ENCODE results near the gene ZNF385D. TPM values are rescaled to one million over a fixed set of nuclear protein-coding genes. Genes with fewer than 3 reads are reported as not detected.

Gene ZNF385D
- polyA plus RNA-seq, 12 donors = 23.1 to 51.8 (median 33.4) TPM; not detected in 1

- DNase-seq = peak; percentile 53
Measured at GRCh38 chr3:21691036-21691435, 60.0 kb downstream of the ZNF385D start.

GRCh38 chr3:21682206-21682605 lies 68.8 kb downstream of the ZNF385D start:
- no peak for DNase-seq

- no peak for DNase-seq
Measured at GRCh38 chr3:21673393-21673792, 77.6 kb downstream of the ZNF385D start.

DNA sequence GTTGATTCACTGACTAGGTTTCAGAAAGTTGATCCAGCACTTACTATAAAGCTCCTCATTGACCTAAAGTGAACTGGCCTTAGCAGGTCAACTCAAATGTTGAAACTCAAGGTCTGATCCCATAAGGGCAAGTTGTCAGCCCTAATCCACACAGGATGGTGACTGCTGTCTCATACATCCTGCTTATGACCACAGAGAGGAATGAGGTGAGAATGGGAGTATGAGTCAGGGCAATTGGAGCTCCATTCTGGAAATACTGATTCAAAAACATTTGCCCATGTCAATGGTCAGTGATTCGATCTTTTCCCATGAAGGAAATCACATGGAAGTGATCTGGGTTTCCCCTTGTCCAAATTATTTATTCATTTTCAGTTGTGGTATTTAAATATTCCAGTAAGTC lies 78.7 kb downstream of the ZNF385D start:
- DNase-seq = no peak

DNA sequence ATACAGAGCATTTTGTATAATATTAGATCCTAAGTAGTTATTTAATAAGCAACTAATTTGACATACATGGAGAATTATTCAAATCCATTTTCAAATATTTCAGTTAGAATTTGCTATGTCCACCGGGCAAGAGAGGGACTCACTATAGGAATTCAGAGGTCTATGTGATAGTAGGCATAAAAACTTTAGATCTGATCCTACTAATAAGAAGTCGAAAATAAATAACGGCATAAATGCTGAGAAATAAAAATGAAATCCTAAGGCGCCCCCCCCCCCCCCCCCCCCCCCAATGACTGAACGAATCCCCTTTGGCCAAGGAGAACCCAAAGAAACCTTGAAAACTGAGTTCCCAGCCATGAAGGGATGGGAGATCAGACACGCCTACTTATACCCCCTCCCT lies 80.6 kb downstream of the ZNF385D start:
- no peak for DNase-seq

DNA sequence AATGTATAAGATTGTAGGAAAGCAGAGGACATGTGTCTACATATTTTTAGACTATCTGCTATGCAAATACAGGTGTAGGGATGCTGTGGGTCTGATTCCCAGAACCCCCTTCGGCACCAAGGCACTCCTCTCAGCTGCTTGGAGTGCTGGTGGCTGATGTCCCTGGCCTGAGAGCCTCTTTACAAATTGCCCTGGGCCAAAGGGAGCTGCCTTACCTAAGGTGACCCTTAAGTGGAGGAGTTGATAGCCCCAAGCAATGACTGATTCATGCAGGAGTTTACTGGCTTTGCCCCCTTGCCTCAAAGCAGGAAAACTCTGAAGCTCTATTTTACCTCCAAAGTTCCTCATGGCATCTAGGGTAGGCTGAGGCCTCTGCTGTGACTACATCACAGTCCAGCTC lies 83.0 kb downstream of the ZNF385D start:
- DNase-seq = no peak

DNA sequence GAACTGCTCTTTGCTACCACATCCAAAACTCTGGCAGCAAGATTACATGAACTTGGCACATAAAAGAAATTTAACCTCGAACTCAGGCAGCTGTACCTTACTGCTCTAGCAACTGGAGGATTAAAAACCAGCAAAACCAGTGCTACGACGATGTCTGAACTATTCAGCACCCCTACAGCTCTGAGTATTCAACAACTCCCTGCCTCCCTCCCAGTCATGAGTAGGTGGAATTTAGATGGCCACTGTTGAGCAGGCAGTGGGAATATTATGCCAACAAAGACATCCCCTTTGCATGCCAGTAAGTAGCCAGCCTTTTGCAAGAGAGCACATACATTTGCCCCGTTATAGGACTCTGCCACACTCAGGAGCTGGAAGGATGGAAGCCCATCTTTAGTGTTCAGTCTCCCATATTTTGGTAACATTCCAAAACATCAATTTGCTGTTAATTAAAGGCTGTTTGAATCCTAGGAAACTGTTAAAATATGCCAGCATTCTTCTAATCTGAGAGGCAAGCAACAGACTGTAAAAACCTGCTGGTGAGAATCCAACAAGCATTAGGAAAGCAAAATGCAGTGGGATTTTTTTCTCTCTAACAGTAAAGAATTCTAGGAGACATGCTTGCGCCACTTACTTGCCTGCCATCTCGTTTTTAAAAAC lies 85.4 kb downstream of the ZNF385D start:
- DNase-seq = no peak

- DNase-seq = no peak
Measured at GRCh38 chr3:21664996-21665395, 86.0 kb downstream of the ZNF385D start.

- no peak for DNase-seq
Measured at GRCh38 chr3:21662403-21662802, 88.6 kb downstream of the ZNF385D start.

GRCh38 chr3:21654662-21655061 lies 96.3 kb downstream of the ZNF385D start:
- no peak for DNase-seq

- DNase-seq = no peak
Measured at GRCh38 chr3:21654241-21654640, 96.8 kb downstream of the ZNF385D start.

GRCh38 chr3:21649519-21649918 lies 101.5 kb downstream of the ZNF385D start:
- DNase-seq = no peak

DNA sequence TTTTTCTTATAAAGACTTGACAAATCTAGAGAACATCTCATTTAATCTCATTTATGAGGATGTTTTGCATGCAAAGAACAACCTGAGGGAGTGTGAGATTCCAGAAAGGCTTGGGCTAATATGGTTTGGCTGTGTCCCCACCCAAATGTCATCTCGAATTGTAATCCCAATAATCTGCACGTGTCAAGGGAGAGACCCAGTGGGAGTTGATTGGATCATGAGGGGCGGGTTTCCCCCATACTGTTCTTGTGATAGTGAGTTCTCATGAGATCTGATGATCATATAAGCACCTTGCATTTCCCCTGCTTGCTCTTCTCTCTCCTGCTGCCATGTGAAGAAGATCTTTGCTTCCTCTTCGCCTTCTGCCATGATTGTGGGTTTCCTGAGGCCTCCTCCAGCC lies 103.0 kb downstream of the ZNF385D start:
- no peak for DNase-seq

DNA sequence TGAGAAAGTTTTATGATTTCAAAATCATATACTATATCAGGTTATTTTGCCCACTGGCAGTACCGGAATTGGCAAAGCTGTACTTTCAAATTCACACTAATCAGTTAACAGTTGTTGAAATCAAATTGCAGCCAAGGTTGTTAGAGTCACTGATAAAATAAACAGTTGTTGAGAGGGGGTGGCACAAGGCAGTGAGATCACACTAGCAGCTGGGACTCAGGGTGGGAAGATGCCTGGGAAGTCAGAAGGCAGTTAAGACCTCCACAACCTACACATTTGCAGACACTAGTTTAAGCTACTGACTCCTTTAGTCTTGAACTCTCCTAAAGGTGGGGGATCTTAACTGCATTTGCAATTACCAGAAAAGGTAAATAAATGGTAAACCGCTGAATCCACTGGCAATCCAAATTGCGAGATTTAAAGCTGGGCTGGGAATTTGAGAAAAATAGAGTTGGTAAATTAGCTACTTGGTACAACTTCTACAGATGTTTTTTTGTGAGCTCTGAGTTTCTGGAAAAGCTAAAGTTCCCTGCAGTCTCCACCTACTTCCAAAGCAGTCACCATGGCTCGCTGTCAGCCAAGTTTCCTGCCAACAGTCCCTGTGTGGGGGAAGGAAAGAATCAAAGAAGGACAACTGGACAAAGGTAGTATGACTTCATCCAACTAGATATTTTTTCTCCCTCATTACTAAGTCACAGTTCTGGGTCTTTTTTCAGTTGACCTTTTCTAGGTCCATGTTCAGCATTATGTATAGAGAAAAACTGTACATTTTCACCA lies 105.7 kb downstream of the ZNF385D start:
- DNase-seq = peak; percentile 32

GRCh38 chr3:21644268-21644667 lies 106.7 kb downstream of the ZNF385D start:
- no peak for DNase-seq

GRCh38 chr3:21643752-21644151 lies 107.3 kb downstream of the ZNF385D start:
- no peak for DNase-seq

DNA sequence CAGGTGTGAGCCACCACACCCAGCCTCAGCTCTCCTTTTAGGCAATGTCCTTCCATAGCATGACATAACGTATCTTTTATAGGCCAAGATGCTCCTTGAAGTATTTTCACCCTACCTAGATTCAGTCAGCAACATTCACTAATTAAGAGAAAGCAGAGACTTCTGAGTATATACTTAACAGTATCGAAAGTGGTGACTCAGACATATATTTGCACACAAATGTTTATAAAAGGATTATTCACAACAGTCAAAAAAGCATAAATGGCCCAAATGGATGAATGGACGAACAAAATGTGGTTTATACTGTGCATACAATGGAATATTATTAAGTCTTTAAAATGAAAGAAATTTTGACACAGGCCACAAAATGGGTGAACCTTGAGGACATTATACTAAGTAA lies 108.6 kb downstream of the ZNF385D start:
- DNase-seq = no peak

DNA sequence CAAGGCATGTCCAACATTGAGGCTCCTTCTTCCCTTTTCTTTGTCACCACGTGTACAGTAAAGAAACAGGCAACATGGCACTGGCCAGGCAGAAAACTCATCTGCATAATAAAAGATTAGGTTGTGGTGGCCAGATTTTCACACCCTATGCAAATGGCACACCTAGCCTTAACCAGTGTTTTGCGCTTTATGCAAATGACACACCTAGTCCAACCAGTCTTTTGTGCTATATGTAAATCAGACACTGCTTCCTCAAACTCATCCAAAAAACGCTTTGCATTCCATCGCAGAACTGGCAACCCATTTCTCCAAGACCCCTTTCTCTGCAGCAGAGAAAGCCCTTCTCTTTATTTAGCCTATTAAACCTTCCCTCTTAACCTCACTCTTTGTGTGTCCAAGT lies 109.1 kb downstream of the ZNF385D start:
- no peak for DNase-seq

GRCh38 chr3:21638488-21638887 lies 112.5 kb downstream of the ZNF385D start:
- DNase-seq = no peak

GRCh38 chr3:21634112-21634511 lies 116.9 kb downstream of the ZNF385D start:
- DNase-seq = no peak

- DNase-seq = no peak
Measured at GRCh38 chr3:21624524-21624923, 126.5 kb downstream of the ZNF385D start.

- DNase-seq = no peak
Measured at GRCh38 chr3:21621181-21621651, 129.8 kb downstream of the ZNF385D start.

DNA sequence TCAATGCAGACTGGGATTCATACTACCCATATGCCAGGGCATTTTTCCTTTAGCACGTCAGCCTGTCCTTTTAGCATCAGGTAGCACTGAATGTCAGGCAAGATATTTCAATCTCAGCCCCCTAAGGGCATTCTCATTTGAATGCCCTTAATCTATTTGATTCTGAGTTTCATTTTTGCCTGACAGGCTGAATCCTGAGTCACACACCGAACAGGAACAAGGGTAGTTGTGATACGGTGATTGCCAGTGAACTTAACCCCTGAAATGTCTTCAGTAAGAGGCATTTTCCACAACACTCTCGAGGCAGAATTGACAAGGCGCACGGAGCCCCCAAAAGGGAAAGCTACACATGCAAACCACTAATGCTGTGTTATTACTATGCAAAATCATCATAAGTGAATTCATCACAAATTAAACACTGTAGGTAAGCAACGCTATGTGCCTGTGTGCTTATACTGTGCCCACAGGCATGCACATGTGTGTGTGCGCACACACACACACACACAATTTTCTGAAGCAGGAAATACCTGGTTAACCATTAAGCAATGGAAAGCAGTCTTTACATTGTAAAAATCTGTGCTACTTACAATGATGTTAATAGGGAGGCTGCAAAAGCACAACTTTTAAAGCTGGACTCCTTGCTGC lies 130.4 kb downstream of the ZNF385D start:
- DNase-seq = no peak
